Skeletal muscle satellite cell (primary cell): ENCODE data around the gene EPHA6.

Experiments used
- H3K27me3 ChIP-seq: 2 replicates; pipeline ENCODE4 v1.7.0; 2013; ENCODE audit warnings: low read length; ENCODE audit not compliant: control insufficient read depth, insufficient read depth
- H3K36me3 ChIP-seq: 2 replicates; pipeline ENCODE4 v1.7.0; 2013; ENCODE audit warnings: mild to moderate bottlenecking, control low read depth, low read length; ENCODE audit not compliant: insufficient read depth
- H3K4me1 ChIP-seq: 2 replicates; pipeline ENCODE4 v1.7.0; 2013; ENCODE audit warnings: low read length; ENCODE audit not compliant: control insufficient read depth, insufficient read depth
- H3K4me2 ChIP-seq: 2 replicates; pipeline ENCODE4 v1.7.0; 2013; ENCODE audit warnings: mild to moderate bottlenecking, low read length
- H3K4me3 ChIP-seq: 2 replicates; pipeline ENCODE4 v1.7.0; 2013; ENCODE audit warnings: low read length
- H3K9ac ChIP-seq: 2 replicates; pipeline ENCODE4 v1.7.0; 2013; ENCODE audit warnings: mild to moderate bottlenecking, low read depth, low read length, moderate library complexity
- H3K9me3 ChIP-seq: replicated peaks from 2 replicates; pipeline ENCODE4 v1.7.0; 2013; ENCODE audit warnings: mild to moderate bottlenecking, control low read depth, low read length

EPHA6 gene

GRCh38 chr3:96836153-96836915 lies 21.9 kb downstream of the EPHA6 start:
- no peak overlapping the region for H3K4me3 ChIP-seq
- H3K36me3 ChIP-seq = no peaks in the 10 kb centered on the region
- H3K9me3 ChIP-seq = no peaks in the 10 kb centered on the region
- no peaks in the 10 kb centered on the region for H3K27me3 ChIP-seq
- no peak overlapping the region for H3K9ac ChIP-seq
- no peak overlapping the region for H3K4me2 ChIP-seq
- no peaks in the 10 kb centered on the region for H3K4me1 ChIP-seq

- H3K4me1 ChIP-seq = no peaks in the 10 kb centered on the region
- H3K4me2 ChIP-seq = no peak overlapping the region
- no peaks in the 10 kb centered on the region for H3K9me3 ChIP-seq
- H3K27me3 ChIP-seq = no peaks in the 10 kb centered on the region
- no peaks in the 10 kb centered on the region for H3K36me3 ChIP-seq
- H3K4me3 ChIP-seq = no peak overlapping the region
- no peak overlapping the region for H3K9ac ChIP-seq
Measured at GRCh38 chr3:96843505-96844203, 29.3 kb downstream of the EPHA6 start.

DNA sequence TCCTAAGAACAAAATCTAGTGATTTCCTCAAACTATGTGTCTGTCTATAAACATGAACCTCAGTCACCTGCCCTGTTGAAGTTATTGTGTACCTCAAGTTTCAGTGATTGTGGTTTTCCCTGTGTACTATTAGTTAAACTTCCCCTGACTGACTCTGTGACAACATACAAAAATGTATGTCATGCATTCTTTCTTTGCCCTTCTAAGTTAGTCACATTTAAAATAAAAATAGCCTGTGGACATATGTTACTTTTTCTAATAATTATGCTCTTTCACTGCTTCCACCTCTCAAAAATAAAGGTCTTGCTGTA lies 29.8 kb downstream of the EPHA6 start:
- Histone ChIP-seq H3K4me3 (no peak overlapping the region), H3K9ac (no peak overlapping the region), H3K4me2 (no peak overlapping the region), H3K4me1 (no peaks in the 10 kb centered on the region), H3K27me3 (no peaks in the 10 kb centered on the region), H3K36me3 (no peaks in the 10 kb centered on the region), H3K9me3 (no peaks in the 10 kb centered on the region)

- Histone ChIP-seq H3K4me1 (no peaks in the 10 kb centered on the region), H3K9ac (no peak overlapping the region), H3K9me3 (no peaks in the 10 kb centered on the region), H3K36me3 (no peaks in the 10 kb centered on the region), H3K4me3 (no peak overlapping the region), H3K4me2 (no peak overlapping the region), H3K27me3 (no peaks in the 10 kb centered on the region)
Measured at GRCh38 chr3:96852849-96853248, 38.5 kb downstream of the EPHA6 start.

DNA sequence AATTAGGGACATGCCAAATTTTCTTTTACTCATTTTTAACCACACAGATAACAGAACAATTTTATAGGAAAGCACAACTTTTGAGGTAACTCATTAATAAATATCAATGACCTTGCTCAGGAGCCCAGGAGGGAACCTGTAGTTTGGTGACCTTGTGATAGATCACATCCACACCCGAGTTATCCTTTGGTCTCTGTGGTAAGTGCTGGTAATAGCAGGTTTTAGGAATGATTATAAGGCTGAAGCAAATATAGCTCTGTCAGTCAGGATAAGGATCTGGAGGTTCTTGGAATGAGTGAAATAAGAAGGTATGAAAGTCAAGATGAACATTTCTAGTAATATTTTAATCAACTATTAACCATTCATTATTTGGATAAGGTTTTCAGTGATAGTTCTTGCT lies 46.5 kb downstream of the EPHA6 start:
- H3K4me1 ChIP-seq = no peaks in the 10 kb centered on the region
- no peak overlapping the region for H3K4me2 ChIP-seq
- no peaks in the 10 kb centered on the region for H3K36me3 ChIP-seq
- H3K27me3 ChIP-seq = no peaks in the 10 kb centered on the region
- no peaks in the 10 kb centered on the region for H3K9me3 ChIP-seq
- no peak overlapping the region for H3K9ac ChIP-seq
- H3K4me3 ChIP-seq = no peak overlapping the region

DNA sequence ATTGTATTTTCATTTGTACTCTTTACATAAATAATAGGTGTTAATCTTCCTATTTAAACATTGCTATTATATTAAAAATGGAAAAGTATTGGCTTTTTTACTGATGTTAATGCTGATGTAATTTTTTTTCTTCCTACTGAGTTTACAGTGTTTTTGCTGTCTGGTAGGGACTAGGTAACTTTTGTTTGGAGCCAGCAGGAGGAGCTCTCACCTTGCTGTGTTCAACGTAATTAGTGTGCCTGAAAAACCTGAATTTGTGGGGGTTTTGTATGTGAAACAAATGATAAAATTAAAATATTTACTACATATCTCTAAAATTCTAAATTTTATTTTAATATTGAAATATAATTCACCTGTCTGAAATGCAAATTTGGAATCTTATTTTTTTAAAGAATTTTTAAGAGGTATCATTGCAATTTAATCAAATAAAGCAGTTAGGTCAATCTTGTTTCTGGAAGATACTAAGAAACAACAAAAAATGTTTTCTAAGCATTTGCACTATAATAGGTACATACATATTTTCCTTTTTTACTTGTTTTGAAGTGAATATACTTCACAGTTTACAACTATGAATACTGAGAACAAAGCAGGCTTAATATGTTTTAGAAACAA lies 48.8 kb downstream of the EPHA6 start:
- Histone ChIP-seq H3K4me1 (no peaks in the 10 kb centered on the region), H3K9me3 (no peaks in the 10 kb centered on the region), H3K36me3 (no peaks in the 10 kb centered on the region), H3K27me3 (no peaks in the 10 kb centered on the region), H3K9ac (no peak overlapping the region), H3K4me3 (no peak overlapping the region), H3K4me2 (no peak overlapping the region)

DNA sequence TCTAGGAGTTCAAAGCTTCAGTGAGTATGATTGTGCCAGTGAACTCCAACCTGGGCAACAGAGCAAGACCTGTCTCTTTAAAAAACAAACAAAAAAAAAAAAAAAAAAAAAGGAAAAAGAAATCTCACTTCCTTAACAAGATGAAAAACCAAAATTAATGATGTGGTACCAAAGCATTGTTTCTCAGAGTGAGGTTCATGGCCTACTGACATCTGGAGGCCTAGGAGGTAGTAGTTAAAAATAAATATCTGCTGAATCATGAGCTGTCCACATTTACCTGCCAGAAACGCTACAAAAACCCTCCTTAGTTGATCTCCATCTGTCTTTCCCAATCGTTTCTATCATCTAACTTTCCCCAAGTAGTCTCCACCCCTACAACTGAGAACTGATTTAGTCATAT lies 51.2 kb downstream of the EPHA6 start:
- Histone ChIP-seq H3K4me2 (no peak overlapping the region), H3K36me3 (no peaks in the 10 kb centered on the region), H3K9ac (no peak overlapping the region), H3K4me1 (no peaks in the 10 kb centered on the region), H3K27me3 (no peaks in the 10 kb centered on the region), H3K9me3 (no peaks in the 10 kb centered on the region), H3K4me3 (no peak overlapping the region)

GRCh38 chr3:96869316-96869715 lies 54.9 kb downstream of the EPHA6 start:
- Histone ChIP-seq H3K9me3 (no peaks in the 10 kb centered on the region), H3K4me2 (no peak overlapping the region), H3K9ac (no peak overlapping the region), H3K4me3 (no peak overlapping the region), H3K27me3 (no peaks in the 10 kb centered on the region), H3K4me1 (no peaks in the 10 kb centered on the region), H3K36me3 (no peaks in the 10 kb centered on the region)

DNA sequence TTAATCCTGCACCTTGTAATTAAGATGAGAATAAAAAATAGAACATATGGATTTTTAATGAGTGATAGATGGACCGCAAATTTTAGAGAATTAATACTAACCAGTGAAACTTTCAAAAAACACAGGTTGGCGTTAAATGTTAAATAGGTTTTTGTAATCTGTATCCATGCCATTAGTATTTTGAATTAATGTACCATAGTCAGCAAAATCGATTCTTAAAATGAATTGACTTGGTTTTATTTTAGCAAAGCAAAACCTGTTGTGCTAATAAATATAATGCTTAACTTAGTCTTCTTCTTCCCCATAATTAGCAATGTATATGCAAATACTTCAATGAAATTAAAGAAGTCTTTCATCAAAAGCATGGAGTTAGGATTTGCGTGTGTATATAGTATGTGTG lies 63.1 kb downstream of the EPHA6 start:
- Histone ChIP-seq H3K27me3 (no peaks in the 10 kb centered on the region), H3K4me3 (no peak overlapping the region), H3K4me1 (no peaks in the 10 kb centered on the region), H3K9ac (no peak overlapping the region), H3K4me2 (no peak overlapping the region), H3K36me3 (no peaks in the 10 kb centered on the region), H3K9me3 (no peaks in the 10 kb centered on the region)

GRCh38 chr3:96900031-96900430 lies 85.6 kb downstream of the EPHA6 start:
- H3K4me1 ChIP-seq = no peaks in the 10 kb centered on the region
- no peak overlapping the region for H3K4me2 ChIP-seq
- H3K9ac ChIP-seq = no peak overlapping the region
- no peaks in the 10 kb centered on the region for H3K27me3 ChIP-seq
- no peak overlapping the region for H3K4me3 ChIP-seq
- H3K9me3 ChIP-seq = no peaks in the 10 kb centered on the region
- no peaks in the 10 kb centered on the region for H3K36me3 ChIP-seq

DNA sequence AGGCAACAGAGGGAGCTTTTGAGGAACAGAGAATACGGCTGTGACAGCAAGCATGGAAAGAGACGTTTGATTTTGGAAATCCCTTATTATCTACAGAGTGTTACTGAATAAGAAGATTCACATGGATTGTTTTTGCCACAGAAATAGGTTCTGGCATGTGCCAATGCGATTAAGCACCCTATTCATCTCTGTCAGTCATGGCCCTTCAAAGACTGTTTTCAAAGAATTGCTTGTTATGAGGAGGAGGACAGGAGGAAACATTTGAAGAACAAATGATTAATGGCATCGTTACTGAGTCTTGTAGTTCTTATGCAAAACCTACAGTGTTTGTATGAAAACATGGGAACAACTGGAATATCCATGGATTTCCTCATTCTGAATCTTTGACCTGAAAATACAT lies 86.2 kb downstream of the EPHA6 start:
- Histone ChIP-seq H3K4me2 (no peak overlapping the region), H3K27me3 (no peaks in the 10 kb centered on the region), H3K4me3 (no peak overlapping the region), H3K9ac (no peak overlapping the region), H3K36me3 (no peaks in the 10 kb centered on the region), H3K9me3 (no peaks in the 10 kb centered on the region), H3K4me1 (no peaks in the 10 kb centered on the region)

GRCh38 chr3:96915445-96915844 lies 101.1 kb downstream of the EPHA6 start:
- H3K9me3 ChIP-seq = no peaks in the 10 kb centered on the region
- no peak overlapping the region for H3K4me2 ChIP-seq
- no peaks in the 10 kb centered on the region for H3K4me1 ChIP-seq
- no peaks in the 10 kb centered on the region for H3K27me3 ChIP-seq
- H3K36me3 ChIP-seq = no peaks in the 10 kb centered on the region
- H3K9ac ChIP-seq = no peak overlapping the region
- H3K4me3 ChIP-seq = no peak overlapping the region
